HepG2 (cell line): ENCODE results near the gene MAN1A2. TPM values are rescaled to one million over a fixed set of nuclear protein-coding genes. Genes with fewer than 3 reads are reported as not detected.

Experiments
- ATAC-seq: fragments of 200-7000 bp; cut with Tn5 transposase; 3 replicates; pipeline ENCODE4 v1.9.1; 2020; ENCODE audit warnings: mild to moderate bottlenecking, moderate library complexity
- BruUV-seq: library from RNA; stranded (reverse); fragments of 400-500 nt; replicated peaks from 2 replicates; lab custom pipeline; 2021; lab: Mats Ljungman, UMichigan
- CTCF ChIA-PET: fragments of 300-600 bp; formaldehyde crosslinking; extraction: SDS; loops from one replicate; lab custom pipeline; 2021; ENCODE audit warnings: low total read pairs, inconsistent platforms, low intra/inter-chr PET ratio; lab: Yijun Ruan, JAX
- POLR2A ChIA-PET: fragments of 350-600 bp; sonication (Branson Sonifier 250); formaldehyde crosslinking; loops from one replicate; lab custom pipeline; 2020; ENCODE audit warnings: antibody characterized with exemption, inconsistent platforms; lab: Yijun Ruan, JAX
- DNase-seq: peaks from one replicate; pipeline ENCODE4 v3.0.0-alpha.2; 2015; ENCODE audit warnings: low spot score
- FAIRE-seq: peaks from 3 replicates; lab custom pipeline; 2011; peaks lifted over from hg19 to GRCh38; lab: Jason Lieb, UNC
- H2AFZ ChIP-seq: one replicate; pipeline ENCODE4 v1.6.1; 2011; ENCODE audit warnings: low read length, inconsistent platforms
- H3K27ac ChIP-seq: fragments of 300-600 bp; 3 replicates; pipeline ENCODE4 v1.8.0; 2011; ENCODE audit warnings: mixed run types, mild to moderate bottlenecking, mixed read lengths, low read length, inconsistent platforms; ENCODE audit not compliant: insufficient read depth; ENCODE audit errors: extremely low read length
- H3K27me3 ChIP-seq, 2 experiments: fragments of 200-600 bp in 1 of 2; 2 replicates in 1 of 2; 3 replicates in 1 of 2; pipeline versions ENCODE4 v1.6.0 to v1.8.0; 2011; ENCODE audit warnings: low read length in 2 of 2, mild to moderate bottlenecking in 2 of 2, moderate library complexity in 2 of 2, inconsistent platforms in 1 of 2; ENCODE audit not compliant: insufficient read depth in 2 of 2, control insufficient read depth in 1 of 2
- H3K36me3 ChIP-seq, 2 experiments: fragments of 200-600 bp in 1 of 2; replicated peaks in 1 of 2; 2 replicates in 1 of 2; 3 replicates in 1 of 2; pipeline versions ENCODE4 v1.5.1 to v1.8.0; 2011; ENCODE audit warnings: low read length in 2 of 2, inconsistent platforms in 1 of 2; ENCODE audit not compliant: insufficient read depth in 2 of 2, control insufficient read depth in 1 of 2
- H3K4me1 ChIP-seq: 2 replicates; pipeline ENCODE4 v1.5.1; 2012; ENCODE audit warnings: low read length, inconsistent platforms; ENCODE audit not compliant: insufficient read depth
- H3K4me2 ChIP-seq: 2 replicates; pipeline ENCODE4 v1.6.0; 2011; ENCODE audit warnings: low read depth, low read length, inconsistent platforms
- H3K4me3 ChIP-seq, 3 experiments: fragments of 200-600 bp in 1 of 3; sonication (generic), shearing (Covaris generic) in 1 of 3; replicated peaks in 1 of 3; 2 replicates each; pipeline ENCODE4 v1.5.1; 2011 to 2016; ENCODE audit warnings: low read length in 3 of 3, inconsistent platforms in 2 of 3, low read depth in 2 of 3, mild to moderate bottlenecking in 2 of 3, control low read depth in 1 of 3, mixed read lengths in 1 of 3; ENCODE audit not compliant: insufficient read depth in 1 of 3
- H3K79me2 ChIP-seq: one replicate; pipeline ENCODE4 v1.6.1; 2011; ENCODE audit warnings: low read length, inconsistent platforms; ENCODE audit not compliant: insufficient read depth
- H3K9ac ChIP-seq: 2 replicates; pipeline ENCODE4 v1.6.0; 2011; ENCODE audit warnings: mild to moderate bottlenecking, low read depth, low read length, inconsistent platforms; ENCODE audit not compliant: insufficient read depth
- H3K9me3 ChIP-seq: 2 replicates; pipeline ENCODE4 v1.5.1; 2012; ENCODE audit warnings: mild to moderate bottlenecking, low read length
- H4K20me1 ChIP-seq: 2 replicates; pipeline ENCODE4 v1.6.0; 2011; ENCODE audit warnings: inconsistent platforms, mild to moderate bottlenecking, low read length, moderate library complexity; ENCODE audit not compliant: insufficient read depth
- ARID2 ChIP-seq: sonication (generic); formaldehyde crosslinking; IDR thresholded peaks from 2 replicates; pipeline ENCODE4 v1.8.1; 2022; ENCODE audit warnings: mild to moderate bottlenecking, missing genetic modification reagents, borderline replicate concordance
- DMAP1 ChIP-seq: IDR thresholded peaks from 2 replicates; pipeline ENCODE4 v1.6.1; 2016
- FOXP1 ChIP-seq, 2 experiments: fragments of 450-650 bp in 1 of 2; IDR thresholded peaks; 2 replicates each; pipeline ENCODE4 v1.6.1; 2017 to 2018; ENCODE audit warnings: antibody characterized with exemption in 1 of 2
- HHEX ChIP-seq: IDR thresholded peaks from 2 replicates; pipeline ENCODE4 v1.6.1; 2016; ENCODE audit warnings: control low read depth
- KAT7 ChIP-seq: IDR thresholded peaks from 2 replicates; pipeline ENCODE4 v1.6.1; 2018; ENCODE audit warnings: borderline replicate concordance, missing compliant biosample characterization
- KLF11 ChIP-seq: IDR thresholded peaks from 2 replicates; pipeline ENCODE4 v1.6.1; 2016; ENCODE audit warnings: missing compliant biosample characterization
- MED1 ChIP-seq: sonication (generic); formaldehyde crosslinking; IDR thresholded peaks from 2 replicates; pipeline ENCODE4 v1.4.0; 2020; ENCODE audit warnings: missing genetic modification reagents
- MTA1 ChIP-seq: sonication (generic); formaldehyde crosslinking; IDR thresholded peaks from 2 replicates; pipeline ENCODE4 v1.4.0; 2020; ENCODE audit warnings: missing genetic modification reagents, mild to moderate bottlenecking, borderline replicate concordance
- NFYC ChIP-seq: IDR thresholded peaks from 2 replicates; pipeline ENCODE4 v1.6.1; 2016; ENCODE audit warnings: missing genetic modification reagents, missing compliant biosample characterization
- NR2C2 ChIP-seq: sonication (generic); formaldehyde crosslinking; IDR thresholded peaks from 2 replicates; pipeline ENCODE4 v1.4.0; 2020; ENCODE audit warnings: missing genetic modification reagents, mild to moderate bottlenecking, moderate library complexity, borderline replicate concordance
- POLR2AphosphoS5 ChIP-seq: IDR thresholded peaks from 2 replicates; pipeline ENCODE4 v1.6.1; 2012; ENCODE audit warnings: low read depth, low read length
- SETDB1 ChIP-seq: sonication (generic); formaldehyde crosslinking; IDR thresholded peaks from 2 replicates; pipeline ENCODE4 v1.5.1; 2020; ENCODE audit warnings: missing genetic modification reagents, mild to moderate bottlenecking, borderline replicate concordance
- U2AF1 ChIP-seq: fragments of 200-400 bp; formaldehyde crosslinking; optimal IDR thresholded peaks from 2 replicates; pipeline ENCODE3; 2017; ENCODE audit warnings: mild to moderate bottlenecking, low read depth, low read length
- ZFP36L2 ChIP-seq: sonication (generic); formaldehyde crosslinking; IDR thresholded peaks from 2 replicates; pipeline ENCODE4 v1.4.0; 2020; ENCODE audit warnings: missing genetic modification reagents
- ZFYVE20 ChIP-seq: sonication (generic); formaldehyde crosslinking; IDR thresholded peaks from 2 replicates; pipeline ENCODE4 v1.8.0; 2023; ENCODE audit warnings: low read depth, mild to moderate bottlenecking, moderate library complexity, missing genetic modification reagents, borderline replicate concordance
- ZNF567 ChIP-seq: sonication (generic); formaldehyde crosslinking; IDR thresholded peaks from 2 replicates; pipeline ENCODE4 v1.8.1; 2023; ENCODE audit warnings: mild to moderate bottlenecking, missing genetic modification reagents, borderline replicate concordance
- WGBS: methylation state at CpG from one replicate; pipeline ENCODE4 v1.1.6; 2017; ENCODE audit warnings: low lambda C conversion rate; 5-methylcytosine and 5-hydroxymethylcytosine counted together
- in situ Hi-C: cut with HindIII; loops from 2 replicates; pipeline ENCODE4 v1.10.0; 2017; ENCODE audit warnings: low pct_unique_long_range_greater_than_20kb; ENCODE audit not compliant: extremely low pct_ligation_motif_present
- intact Hi-C: fragments of 100-400 bp; cut with micrococcal nuclease; formaldehyde crosslinking; loops from one replicate; pipeline ENCODE4 v1.10.0; 2022; ENCODE audit not compliant: unreplicated experiment
- polyA plus RNA-seq, 8 experiments: library from polyadenylated mRNA; depleted of rRNA in 3 of 8; stranded (reverse) in 7 of 8; unstranded in 1 of 8; fragments of >200 nt; fragmentation: Illumina TruSeq in 4 of 8; extraction: Trizol in 4 of 8; gene quantifications; 2 replicates each; pipeline versions ENCODE4 v1.2.1 to v1.2.3, GENCODE V29; 2011 to 2016; ENCODE audit warnings: low read depth in 4 of 8, missing spikeins in 1 of 8, mixed read lengths in 1 of 8; ENCODE audit not compliant: insufficient read depth in 1 of 8
- total RNA-seq, 5 experiments: library from RNA; depleted of rRNA; stranded (reverse); fragments of >200 nt; fragmentation: Illumina TruSeq; extraction: Trizol; gene quantifications; 2 replicates each; pipeline ENCODE4 v1.2.3, GENCODE V29; 2016; ENCODE audit warnings: low read depth in 1 of 5
- TF ChIP-seq, protein P1 (sequence below): sonication (generic); formaldehyde crosslinking; IDR thresholded peaks from 2 replicates; pipeline ENCODE4 v1.4.0; 2020; ENCODE audit warnings: missing genetic modification reagents
- TF ChIP-seq, protein P2 (sequence below): sonication (generic); formaldehyde crosslinking; IDR thresholded peaks from 2 replicates; pipeline ENCODE4 v1.4.0; 2020; ENCODE audit warnings: missing genetic modification reagents

The MAN1A2 gene
- total and polyA plus RNA-seq, 2 of the 13 experiments (the other 11 are each of a cell fraction or from before 2014, with no cell fraction given), result 8.0 to 19.9 TPM

- TF ChIP-seq KAT7 (CRISPR knock-in tag) (no peak), MTA1 (CRISPR knock-in tag) (no peak), NR2C2 (CRISPR knock-in tag) (no peak), ZNF567 (CRISPR knock-in tag) (no peak), KLF11 (no peak), SETDB1 (CRISPR knock-in tag) (no peak), U2AF1 (no peak)
- TF ChIP-seq, protein P1, sequence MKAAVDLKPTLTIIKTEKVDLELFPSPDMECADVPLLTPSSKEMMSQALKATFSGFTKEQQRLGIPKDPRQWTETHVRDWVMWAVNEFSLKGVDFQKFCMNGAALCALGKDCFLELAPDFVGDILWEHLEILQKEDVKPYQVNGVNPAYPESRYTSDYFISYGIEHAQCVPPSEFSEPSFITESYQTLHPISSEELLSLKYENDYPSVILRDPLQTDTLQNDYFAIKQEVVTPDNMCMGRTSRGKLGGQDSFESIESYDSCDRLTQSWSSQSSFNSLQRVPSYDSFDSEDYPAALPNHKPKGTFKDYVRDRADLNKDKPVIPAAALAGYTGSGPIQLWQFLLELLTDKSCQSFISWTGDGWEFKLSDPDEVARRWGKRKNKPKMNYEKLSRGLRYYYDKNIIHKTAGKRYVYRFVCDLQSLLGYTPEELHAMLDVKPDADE (CRISPR knock-in tag), result no peak
Measured at GRCh38 chr1:117499071-117499470, 131.8 kb downstream of the MAN1A2 start (continued).

DNA sequence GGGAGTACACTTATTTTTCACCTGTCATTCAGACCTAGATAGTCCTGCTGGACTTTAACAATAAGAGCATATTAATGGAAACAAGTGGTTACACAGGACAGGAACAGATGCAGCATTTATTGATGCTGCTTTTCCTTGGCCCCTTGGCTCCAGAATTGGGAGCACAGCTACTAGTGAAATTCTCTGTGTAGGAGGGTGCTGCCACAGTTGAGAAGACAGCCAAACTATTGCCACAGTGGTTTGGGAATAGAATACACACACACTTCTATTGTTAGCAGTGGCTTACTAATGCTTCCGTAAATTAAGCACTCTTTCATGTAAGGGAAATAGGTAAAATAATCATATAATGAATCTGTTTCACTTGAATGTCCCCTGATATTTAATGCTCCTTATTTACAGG is 133.3 kb downstream of the MAN1A2 start:
- WGBS, result 95% methylated on average over 1 of the region's 1 CpG
- no peak overlapping the region for H3K4me2 ChIP-seq
- H3K4me1 ChIP-seq, result no peaks in the 10 kb centered on the region
- ATAC-seq (no peak), FAIRE-seq (no peak), DNase-seq (no peak)
- H2AFZ ChIP-seq, result no peak overlapping the region
- intact Hi-C loops, result no loop called here
- H3K9me3 ChIP-seq, result no peaks in the 10 kb centered on the region
- ChIA-PET CTCF (no interaction called here), POLR2A (no interaction called here)
- H3K27me3 ChIP-seq, result no peaks in the 10 kb centered on the region
- H3K27ac ChIP-seq, result no peak overlapping the region
- H3K4me3 ChIP-seq, result no peak overlapping the region
- no peak overlapping the region for H3K9ac ChIP-seq
- no peaks in the 10 kb centered on the region for H3K79me2 ChIP-seq
- H3K36me3 ChIP-seq, result no peaks in the 10 kb centered on the region
- in situ Hi-C loops, result no loop called here
- no peaks in the 10 kb centered on the region for H4K20me1 ChIP-seq
- no TSS peak for BruUV-seq
- TF ChIP-seq ZFYVE20, result no peak
- TF ChIP-seq HHEX (CRISPR knock-in tag), result no peak
- no peak for TF ChIP-seq DMAP1
- TF ChIP-seq ZFP36L2 (CRISPR knock-in tag), result no peak
- TF ChIP-seq FOXP1 (IDR thresholded peaks at IDR 0.05), result no peak
- no peak for TF ChIP-seq FOXP1 (CRISPR knock-in tag; IDR thresholded peaks at IDR 0.05)
- no peak for TF ChIP-seq MED1 (CRISPR knock-in tag)
- TF ChIP-seq NFYC (CRISPR knock-in tag), result no peak
- TF ChIP-seq POLR2AphosphoS5, result no peak
- TF ChIP-seq, protein P2, sequence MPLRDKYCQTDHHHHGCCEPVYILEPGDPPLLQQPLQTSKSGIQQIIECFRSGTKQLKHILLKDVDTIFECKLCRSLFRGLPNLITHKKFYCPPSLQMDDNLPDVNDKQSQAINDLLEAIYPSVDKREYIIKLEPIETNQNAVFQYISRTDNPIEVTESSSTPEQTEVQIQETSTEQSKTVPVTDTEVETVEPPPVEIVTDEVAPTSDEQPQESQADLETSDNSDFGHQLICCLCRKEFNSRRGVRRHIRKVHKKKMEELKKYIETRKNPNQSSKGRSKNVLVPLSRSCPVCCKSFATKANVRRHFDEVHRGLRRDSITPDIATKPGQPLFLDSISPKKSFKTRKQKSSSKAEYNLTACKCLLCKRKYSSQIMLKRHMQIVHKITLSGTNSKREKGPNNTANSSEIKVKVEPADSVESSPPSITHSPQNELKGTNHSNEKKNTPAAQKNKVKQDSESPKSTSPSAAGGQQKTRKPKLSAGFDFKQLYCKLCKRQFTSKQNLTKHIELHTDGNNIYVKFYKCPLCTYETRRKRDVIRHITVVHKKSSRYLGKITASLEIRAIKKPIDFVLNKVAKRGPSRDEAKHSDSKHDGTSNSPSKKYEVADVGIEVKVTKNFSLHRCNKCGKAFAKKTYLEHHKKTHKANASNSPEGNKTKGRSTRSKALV, result no peak
- TF ChIP-seq ARID2 (CRISPR knock-in tag), result no peak
